Ammon's horn (tissue), 1 donor: ENCODE measurements around the gene SESTD1.
A peak's percentile ranks its signal among the peaks of the same experiment; 100 is the strongest.
"Not testable (repeated sequence)": the region's sequence is repeated elsewhere in the genome, so short reads cannot be mapped to it uniquely, and the experiment has no call there.

Experiments used
- DNase-seq: peaks from one replicate; pipeline ENCODE4 v3.0.0-alpha.2; 2016; ENCODE audit warnings: low spot score

Gene SESTD1

DNA sequence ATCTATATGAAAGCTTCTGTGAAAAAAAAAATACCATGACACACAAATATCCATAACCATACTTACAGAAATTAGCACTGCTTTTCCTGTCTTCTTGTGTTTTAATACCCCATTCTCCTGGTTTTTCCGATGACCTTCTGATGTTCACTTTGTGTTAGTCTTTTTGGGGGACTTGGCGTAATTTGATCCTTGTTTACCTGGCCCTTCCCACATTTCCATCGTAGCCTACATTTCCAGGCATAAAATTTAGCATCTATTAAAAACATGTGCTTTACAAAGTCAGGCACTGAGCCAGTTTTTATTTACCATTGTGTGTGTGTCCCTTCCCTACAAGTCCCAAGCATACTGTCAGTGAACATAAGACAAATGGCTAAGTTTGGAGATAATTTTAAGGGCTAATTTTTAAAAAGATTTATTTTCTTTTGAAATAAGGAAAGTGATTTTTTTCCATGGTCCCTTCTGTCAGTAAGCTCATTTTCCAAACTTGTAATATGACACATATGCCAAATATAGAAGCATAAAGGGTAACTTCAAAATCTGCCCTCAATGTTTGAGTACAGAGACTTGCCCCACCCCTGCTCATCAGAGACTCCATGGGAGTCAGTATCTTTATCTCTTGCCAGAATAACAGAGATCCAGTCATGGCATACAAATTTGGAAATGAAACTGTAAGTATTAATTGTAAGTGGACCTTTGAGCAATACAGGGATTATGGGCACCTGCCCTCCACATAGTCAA is 27.3 kb downstream of the SESTD1 start:
- DNase-seq, result no peak

DNA sequence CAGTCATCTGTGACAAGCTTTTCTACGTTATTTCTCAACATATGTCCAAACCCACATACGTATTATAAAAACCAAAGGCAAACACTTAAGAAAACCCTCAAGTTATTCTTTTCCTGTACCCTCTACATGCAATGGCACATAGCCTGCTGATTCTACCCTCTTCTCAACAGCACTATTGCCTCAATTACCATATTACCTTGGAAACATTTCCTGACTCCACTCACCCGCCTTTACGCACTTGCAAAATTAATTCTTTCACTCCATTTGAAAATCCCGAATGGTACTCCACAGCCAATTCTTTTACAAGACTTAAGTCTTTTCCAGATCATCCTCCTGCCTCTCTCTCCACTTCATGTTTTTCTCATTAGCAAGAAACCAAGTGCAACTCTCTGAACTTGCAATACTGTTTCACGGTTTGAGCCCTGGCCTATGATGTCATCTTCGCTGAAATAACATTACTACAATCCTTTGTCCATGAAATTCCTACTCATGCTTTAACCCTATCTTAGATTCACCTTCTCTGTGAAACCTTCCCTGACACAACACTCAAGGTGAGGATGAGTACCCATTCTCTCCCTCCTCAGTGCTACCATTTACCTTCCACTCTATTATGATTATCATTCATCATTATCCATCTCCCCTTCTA is 29.0 kb downstream of the SESTD1 start:
- DNase-seq, result no peak

DNA sequence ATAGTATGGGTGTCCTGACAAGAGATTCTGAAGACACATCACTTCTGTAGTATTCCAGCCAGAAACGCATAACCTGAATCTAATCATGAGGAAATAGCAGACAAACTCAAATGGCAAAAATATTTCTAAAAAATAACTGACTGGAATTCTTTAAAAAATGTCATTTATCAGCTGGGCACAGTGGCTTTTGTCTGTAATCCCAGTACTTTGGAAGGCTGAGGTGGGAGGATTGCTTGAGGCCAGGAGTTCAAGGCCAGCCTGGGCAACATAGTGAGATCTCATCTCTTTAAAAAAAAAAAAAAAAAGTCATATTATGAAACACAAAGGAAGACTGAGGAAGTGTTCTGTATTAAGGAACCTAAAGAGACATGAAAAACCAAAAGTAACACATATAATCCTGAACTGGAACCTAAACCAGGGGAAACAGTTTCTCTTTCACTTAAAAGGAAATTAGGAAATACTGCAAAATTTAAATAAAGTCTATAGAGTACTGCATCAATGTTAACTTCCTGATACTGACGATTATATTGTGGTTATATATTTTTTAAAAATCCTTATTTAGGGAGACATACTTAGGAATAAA is 29.9 kb downstream of the SESTD1 start:
- no peak for DNase-seq

DNA sequence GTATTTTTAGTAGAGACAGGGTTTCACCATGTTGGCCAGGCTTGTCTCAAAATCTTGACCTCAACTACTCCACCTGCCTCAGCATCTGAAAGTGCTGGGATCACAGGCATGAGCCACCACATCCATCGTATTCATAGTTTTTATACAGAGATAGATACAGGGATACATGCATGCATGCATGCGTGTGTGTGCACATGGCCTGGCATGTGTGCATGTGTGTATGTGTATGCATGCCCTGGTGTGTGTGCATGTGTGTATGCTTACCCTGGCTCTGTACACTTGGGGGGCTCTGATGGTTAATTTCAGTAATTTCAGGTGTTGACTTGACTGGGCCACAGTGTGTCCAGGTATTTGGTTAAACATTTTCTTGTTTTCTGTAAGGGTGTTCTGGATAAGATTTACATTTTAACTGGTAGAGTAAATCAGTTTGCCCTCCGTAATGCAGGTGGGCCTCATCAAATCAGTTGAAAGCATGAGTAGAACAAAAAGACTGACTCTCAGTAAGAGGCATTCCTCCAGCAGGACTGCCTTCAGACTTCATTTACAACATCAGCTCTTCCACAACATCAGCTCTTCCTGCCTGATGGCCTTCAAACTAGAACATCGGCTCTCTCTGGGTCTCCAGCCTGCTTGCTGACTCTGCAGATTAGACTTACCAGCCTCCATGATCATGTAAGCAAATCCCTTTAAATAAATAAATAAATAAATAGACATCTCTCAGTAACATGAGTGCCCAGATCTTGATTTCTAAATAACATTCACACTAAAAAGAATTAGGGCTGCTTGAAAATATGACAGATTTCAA is 30.8 kb downstream of the SESTD1 start:
- no peak for DNase-seq

DNA sequence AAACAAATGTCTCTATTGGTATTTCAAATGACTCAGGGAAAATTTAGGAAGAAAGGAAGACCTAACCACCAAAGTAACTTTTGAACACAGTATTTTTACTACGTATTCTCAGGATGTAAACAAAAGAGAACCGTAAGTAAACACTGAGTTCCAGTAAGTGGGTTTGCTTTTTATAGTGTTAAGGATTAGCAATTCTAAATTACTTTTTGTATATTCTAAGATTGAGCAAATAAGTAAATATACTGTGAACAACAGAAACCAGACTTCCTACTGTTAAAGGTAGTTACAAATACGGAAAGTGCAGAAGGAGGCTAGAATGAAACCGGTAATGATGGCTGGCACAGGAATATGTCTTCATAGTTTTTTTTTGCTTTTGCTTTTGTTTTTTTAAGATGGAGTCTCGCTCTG is 31.5 kb downstream of the SESTD1 start:
- no peak for DNase-seq

DNA sequence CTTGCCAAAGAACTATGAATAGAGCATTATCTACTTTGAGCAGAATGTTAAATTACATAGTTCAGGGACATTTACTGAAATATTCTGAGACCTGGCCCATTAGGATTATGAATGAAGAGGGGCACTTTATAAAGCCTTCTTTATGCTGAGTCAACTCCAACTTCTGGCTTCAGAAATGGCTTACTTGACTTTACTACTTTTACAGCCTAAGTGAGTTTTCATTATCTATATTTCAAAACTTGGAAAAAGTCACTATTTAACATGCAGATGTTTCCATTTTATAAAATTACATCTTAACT is 37.7 kb downstream of the SESTD1 start:
- no peak for DNase-seq

DNA sequence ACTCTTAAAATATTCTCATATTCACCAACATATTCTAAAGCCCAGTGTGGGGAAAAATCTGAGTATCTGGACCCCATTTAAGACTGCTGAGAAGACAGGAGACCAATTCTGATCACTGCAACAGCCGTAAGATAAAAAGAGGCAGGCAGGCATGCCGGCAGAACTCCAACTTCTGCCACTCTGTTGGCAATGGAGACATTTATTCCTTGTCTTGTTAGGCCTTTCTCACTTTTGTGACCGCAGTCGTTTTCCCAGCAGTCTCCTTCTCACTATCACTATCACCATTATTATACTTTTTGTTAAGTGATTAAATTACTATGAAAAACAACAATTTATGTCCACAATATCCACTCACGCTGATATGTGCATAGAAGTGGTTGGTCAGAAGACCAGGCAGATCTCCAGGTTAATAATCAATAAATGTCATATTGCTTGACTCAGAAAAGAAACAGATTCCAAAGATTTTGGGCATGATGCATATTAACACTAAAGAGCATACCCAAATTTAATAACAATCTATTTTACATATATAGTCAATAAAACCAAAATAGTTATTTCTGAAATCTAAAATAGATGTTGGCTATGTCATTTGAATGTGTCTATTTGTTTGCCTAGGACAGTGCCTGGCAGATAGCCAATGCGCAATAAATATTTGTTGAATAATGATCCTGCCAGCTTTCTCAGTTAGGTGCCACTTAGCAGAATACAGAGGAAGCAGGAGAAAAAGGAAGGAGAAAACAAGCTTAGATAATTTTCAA is 38.2 kb downstream of the SESTD1 start:
- peak; percentile 69 for DNase-seq

DNA sequence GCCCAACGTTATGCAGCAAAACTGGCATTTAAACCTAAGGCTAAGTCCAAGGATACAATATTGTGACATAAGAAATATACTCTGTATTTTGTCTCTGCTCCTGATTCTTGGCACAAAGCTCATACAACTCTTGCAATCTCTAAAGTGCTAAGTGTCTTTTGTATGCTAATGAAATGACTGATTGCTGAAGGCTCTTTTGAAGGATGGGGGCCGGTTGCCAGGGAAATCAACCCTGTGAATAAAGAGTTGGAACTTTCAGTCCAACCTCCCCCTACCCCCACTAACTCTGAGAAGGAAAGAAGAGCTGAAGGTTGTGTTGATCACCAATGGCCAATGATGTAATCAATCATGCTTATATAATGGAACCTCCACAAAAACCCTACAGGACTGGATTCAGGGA is 40.3 kb downstream of the SESTD1 start:
- no peak for DNase-seq

DNA sequence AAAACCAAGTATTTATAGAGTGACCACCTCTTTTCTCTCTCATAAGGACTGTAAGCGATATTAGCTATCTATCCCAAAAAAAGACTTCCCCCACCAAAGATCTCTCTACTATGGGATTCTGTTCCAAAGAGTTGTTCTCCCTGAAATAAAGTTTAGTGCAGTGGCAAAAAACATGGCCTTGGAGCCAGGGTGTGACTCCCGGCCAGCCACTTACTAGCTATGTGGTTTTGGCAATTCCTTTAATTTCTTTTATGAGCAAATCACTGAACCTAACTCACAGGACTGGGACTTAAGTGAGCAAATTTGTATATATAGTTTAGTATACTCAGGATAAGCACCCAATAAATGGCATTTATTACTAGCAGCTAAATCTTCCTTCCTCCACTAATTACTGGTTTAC is 42.6 kb downstream of the SESTD1 start:
- DNase-seq, result no peak

DNA sequence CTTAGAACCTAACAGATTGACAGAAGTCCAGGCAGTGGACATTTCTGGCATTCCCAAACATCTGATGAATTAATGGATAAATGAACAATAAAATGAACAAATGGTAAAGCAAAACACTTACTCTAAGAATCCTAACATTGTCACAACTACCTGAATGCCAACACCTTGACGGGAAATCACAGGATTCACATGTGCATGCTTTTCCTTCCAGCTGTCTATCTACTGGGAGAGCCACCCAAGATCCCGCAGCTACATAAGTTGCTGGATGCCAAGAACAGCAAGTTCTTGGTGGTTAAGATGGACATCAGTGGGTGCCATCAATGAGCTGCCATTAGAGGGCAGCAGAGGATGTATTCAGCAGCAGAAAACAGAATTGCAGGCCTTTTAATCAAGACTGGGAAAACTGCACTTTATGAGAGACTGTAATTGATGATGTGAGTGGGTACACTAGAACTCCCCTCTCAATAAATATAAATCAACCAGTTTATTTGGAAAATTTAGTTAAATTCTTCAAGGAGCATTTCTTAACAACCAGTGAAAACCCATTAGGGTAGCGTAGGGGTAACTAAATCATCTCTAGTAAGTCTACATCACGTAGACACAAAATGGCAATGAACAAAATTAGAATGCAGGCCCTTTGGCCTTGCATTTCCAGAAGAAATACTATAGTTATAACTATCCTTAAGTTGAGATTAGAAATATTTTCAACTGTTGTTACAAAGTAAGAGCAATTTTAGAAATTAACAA is 45.6 kb downstream of the SESTD1 start:
- DNase-seq, result peak; percentile 93

DNA sequence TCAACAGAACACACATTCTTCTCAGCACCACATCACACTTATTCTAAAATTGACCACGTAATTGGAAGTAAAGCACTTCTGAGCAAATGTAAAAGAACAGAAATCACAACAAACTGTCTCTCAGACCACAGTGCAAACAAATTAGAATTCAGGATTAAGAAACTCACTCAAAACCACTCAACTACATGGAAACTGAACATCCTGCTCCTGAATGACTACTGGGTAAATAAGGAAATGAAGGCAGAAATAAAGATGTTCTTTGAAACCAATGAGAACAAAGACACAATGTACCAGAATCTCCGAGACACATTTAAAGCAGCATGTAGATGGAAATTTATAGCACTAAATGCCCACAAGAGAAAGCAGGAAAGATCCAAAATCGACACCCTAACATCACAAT is 50.0 kb downstream of the SESTD1 start:
- DNase-seq, result not testable (repeated sequence)

DNA sequence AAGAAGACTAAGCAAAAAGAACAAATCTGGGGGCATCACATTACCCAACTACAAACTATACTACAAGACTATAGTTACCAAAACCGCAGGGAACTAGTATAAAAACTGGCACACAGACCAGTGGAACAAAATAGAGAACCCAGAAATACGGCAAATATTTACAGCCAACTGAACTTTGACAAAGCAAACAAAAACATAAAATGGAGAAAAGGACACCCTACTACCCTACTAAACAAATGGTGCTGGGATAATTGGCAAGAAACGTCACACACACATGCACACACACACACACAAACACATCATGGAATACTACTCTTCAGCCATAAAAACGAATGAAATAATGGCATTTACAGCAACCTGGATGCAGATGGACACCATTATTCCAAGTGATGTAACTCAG is 53.3 kb downstream of the SESTD1 start:
- no peak for DNase-seq

DNA sequence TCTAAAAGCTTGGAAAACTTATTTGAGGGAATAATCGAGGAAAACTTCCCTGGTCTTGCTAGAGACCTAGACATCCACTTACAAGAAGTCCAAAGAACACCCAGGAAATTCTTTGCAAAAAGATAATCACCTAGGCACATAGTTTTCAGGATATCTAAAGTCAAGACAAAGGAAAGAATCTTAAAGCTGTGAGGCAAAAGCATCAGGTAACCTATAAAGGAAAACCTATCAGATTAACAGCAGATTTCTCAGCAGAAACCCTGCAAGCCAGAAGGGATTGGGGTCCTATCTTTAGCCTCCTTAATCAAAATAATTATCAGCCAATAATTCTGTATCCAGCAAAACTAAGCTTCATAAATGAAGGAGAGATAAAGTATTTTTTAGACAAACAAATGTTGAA is 56.4 kb downstream of the SESTD1 start:
- not testable (repeated sequence) for DNase-seq

DNA sequence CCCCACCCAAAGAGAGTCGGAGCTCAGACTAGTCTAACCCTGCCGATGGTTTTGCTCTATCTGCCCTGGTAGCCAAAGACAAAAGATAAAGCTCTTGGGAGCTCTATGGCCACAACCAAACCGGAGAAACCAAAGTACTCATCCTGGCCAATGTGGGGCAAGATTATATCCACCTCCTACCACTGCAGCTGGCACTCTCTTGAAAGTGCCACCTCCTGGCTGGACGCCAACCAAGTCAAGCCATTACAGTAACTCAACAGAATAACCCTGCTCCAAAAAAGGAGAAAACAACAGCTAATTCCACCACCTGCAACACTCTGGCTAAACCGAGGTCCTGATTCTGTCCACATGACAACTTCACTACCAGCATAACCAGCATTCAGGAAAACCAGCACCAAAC is 57.6 kb downstream of the SESTD1 start:
- no peak for DNase-seq

DNA sequence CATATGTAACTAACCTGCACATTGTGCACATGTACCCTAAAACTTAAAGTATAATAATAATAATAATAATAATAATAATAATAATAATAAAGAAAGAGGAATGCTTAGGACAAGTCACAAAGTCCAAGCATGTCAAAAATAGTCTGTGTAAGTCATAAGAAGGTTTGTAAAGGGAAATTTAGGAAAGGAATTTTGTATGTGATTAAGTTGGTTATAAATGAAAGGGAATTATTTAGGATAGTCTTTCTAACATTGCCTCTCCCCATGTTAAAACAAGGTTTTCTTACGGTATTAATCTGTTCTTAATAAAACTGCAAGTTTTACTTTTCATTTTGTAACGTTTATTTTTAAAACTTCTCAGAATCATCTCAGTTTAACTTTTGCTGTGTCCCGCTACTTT is 62.8 kb downstream of the SESTD1 start:
- no peak for DNase-seq

DNA sequence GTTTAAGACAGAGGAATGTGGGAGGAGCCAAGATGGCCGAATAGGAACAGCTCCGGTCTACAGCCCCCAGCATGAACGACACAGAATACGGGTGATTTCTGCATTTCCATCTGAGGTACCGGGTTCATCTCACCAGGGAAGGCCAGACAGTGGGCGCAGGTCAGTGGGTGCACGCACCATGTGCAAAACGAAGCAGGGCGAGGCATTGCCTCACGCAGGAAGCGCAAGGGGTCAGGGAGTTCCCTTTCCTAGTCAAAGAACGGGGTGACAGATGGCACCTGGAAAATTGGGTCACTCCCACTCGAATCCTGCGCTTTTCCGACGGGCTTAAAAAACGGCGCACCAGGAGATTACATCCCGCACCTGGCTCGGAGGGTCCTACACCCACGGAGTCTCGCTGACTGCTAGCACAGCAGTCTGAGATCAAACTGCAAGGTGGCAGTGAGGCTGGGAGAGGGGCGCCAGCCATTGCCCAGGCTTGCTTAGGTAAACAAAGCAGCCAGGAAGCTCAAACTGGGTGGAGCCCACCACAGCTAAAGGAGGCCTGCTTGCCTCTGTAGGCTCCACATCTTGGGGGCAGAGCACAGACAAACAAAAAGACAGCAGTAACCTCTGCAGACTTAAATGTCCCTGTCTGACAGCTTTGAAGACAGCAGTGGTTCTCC is 68.6 kb downstream of the SESTD1 start:
- not testable (repeated sequence) for DNase-seq

DNA sequence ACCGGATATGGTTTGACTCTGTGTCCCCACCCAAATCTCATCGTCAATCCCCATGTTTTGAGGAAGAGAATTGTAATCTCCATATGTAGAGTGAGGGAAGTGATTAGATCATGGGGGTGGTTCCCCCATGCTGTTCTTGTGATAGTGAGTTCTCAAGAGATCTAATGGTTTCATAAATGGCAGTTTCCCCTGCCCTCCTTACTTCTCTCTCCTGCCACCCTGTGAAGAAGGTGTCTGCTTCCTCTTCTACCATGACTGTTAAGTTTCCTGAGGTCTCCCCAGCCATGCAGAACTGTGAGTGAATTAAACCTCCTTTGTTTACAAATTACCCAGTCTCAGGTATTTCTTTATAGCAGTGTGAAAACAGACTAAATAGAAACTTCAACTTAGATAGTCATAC is 69.5 kb downstream of the SESTD1 start:
- DNase-seq, result no peak

DNA sequence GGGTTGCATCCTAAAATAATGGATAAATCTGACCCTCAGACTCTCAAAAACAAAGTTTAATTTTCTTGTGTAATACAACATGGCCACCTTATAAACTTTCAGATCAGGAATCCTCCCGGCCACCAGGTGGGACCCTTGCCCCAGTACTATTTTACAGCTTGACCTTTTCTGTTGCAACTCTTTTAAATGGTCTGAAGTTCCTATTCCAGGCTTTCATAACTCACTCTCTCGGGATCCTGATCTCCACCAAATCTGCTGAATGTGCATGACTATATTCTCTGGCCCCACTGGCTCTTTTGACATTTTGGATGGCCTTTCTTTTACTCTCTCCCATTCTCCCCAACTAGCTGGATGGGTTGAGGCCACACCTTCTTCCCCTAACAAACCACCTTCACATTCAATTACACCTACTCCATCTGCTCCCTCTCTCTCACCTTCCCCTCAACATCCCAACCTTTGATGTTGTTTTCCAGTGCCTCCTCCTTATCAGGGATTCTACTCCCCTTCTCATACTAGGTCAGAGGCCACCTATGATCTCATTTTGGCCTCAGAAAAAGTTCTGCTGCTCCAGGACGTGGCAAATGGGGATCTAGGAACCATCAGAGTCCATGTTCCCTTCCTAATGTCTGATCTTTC is 70.8 kb downstream of the SESTD1 start:
- no peak for DNase-seq

DNA sequence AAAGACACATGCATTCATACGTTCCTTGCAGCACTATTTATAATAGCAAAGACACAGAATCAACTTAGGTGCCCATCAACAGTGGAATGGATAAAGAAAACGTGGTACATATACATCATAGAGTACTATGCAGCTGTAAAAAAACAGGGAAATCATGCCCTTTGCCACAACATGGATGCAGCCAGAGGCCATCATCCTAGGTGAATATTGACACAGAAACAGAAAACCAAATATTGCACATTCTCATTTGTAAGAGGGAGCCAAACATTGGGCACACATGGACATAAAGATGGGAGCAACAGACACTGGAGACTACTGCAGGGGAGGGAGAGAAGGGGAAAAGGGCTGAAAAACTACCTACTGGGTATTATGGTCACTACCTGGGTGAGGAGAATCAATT is 73.5 kb downstream of the SESTD1 start:
- DNase-seq, result no peak

DNA sequence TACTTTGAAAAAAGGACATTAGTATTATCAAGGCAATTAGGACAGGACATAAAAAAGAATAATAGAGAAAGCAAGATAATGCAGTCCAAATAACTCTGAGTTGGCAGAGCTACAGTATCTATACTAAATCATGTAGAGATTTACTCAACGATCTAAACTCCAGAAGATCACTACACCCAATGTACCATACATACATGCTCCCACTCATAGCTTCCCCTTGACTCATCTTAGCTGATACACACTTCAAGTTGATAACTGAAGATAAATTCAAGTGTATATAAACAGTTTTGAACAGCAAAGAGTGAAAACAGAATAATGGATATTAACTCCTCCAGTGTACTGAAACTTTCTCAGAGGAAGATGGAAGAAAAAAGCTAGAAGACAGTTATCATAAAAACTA is 78.5 kb downstream of the SESTD1 start:
- DNase-seq, result no peak
